Fibroblast of the conjunctiva (primary cell): ENCODE data around the gene NFIB.

Experiments used
- DNase-seq: peaks from one replicate; pipeline ENCODE4 v3.0.0-alpha.2; 2010; ENCODE audit warnings: low read depth

NFIB gene

GRCh38 chr9:14344941-14345353, 31.0 kb upstream of the NFIB start:
- DNase-seq: no peak

- no peak for DNase-seq
Observed at GRCh38 chr9:14344053-14344524, 30.1 kb upstream of the NFIB start.

- no peak for DNase-seq
Observed at GRCh38 chr9:14343261-14344031, 29.5 kb upstream of the NFIB start.

GRCh38 chr9:14342736-14343135, 28.8 kb upstream of the NFIB start:
- DNase-seq: no peak

- no peak for DNase-seq
Observed at GRCh38 chr9:14341437-14342122, 27.6 kb upstream of the NFIB start.

GRCh38 chr9:14340994-14341393, 27.1 kb upstream of the NFIB start:
- DNase-seq: no peak

GRCh38 chr9:14340219-14340873, 26.4 kb upstream of the NFIB start:
- no peak for DNase-seq

GRCh38 chr9:14339746-14340145, 25.8 kb upstream of the NFIB start:
- DNase-seq: no peak

GRCh38 chr9:14337615-14338014, 23.7 kb upstream of the NFIB start:
- DNase-seq: no peak

- no peak for DNase-seq
Observed at GRCh38 chr9:14336244-14336643, 22.3 kb upstream of the NFIB start.

- no peak for DNase-seq
Observed at GRCh38 chr9:14331120-14331519, 17.2 kb upstream of the NFIB start.

- no peak for DNase-seq
Observed at GRCh38 chr9:14327036-14327435, 13.1 kb upstream of the NFIB start.

- peak; percentile 47 for DNase-seq
Observed at GRCh38 chr9:14326264-14326826, 12.4 kb upstream of the NFIB start.

- no peak for DNase-seq
Observed at GRCh38 chr9:14325147-14325546, 11.2 kb upstream of the NFIB start.

- no peak for DNase-seq
Observed at GRCh38 chr9:14323985-14324650, 10.2 kb upstream of the NFIB start.

GRCh38 chr9:14323083-14323971, 9.4 kb upstream of the NFIB start:
- DNase-seq: no peak

- DNase-seq: peak; percentile 85
Observed at GRCh38 chr9:14322211-14323082, 8.5 kb upstream of the NFIB start.

- no peak for DNase-seq
Observed at GRCh38 chr9:14321517-14322130, 7.7 kb upstream of the NFIB start.
